MG63 (cell line): Measurements from ENCODE around the gene POLE2. TPM values are rescaled to one million over a fixed set of nuclear protein-coding genes. Genes with fewer than 3 reads are reported as not detected.
A peak's percentile ranks its signal among the peaks of the same experiment; 100 is the strongest.
"Not testable (repeated sequence)": the region's sequence is repeated elsewhere in the genome, so short reads cannot be mapped to it uniquely, and the experiment has no call there.

Experiments
- DNase-seq: peaks from one replicate; pipeline ENCODE4 v3.0.0-alpha.2; 2020
- H3K27me3 ChIP-seq: fragments of 250-450 bp; sonication (Bioruptor Pico); 2 replicates; pipeline ENCODE4 v1.5.1; 2020; ENCODE audit warnings: mild to moderate bottlenecking, moderate library complexity
- H3K36me3 ChIP-seq: fragments of 250-450 bp; sonication (Bioruptor Pico); 2 replicates; pipeline ENCODE4 v1.5.1; 2020; ENCODE audit warnings: mild to moderate bottlenecking, moderate library complexity
- H3K4me3 ChIP-seq: fragments of 250-450 bp; sonication (Bioruptor Pico); 2 replicates; pipeline ENCODE4 v1.5.1; 2020; ENCODE audit warnings: mild to moderate bottlenecking, moderate library complexity
- H3K9me3 ChIP-seq: fragments of 250-450 bp; sonication (Bioruptor Pico); 2 replicates; pipeline ENCODE4 v1.5.1; 2020; ENCODE audit warnings: mild to moderate bottlenecking, moderate library complexity
- total RNA-seq: library from RNA; depleted of rRNA; stranded (reverse); fragments of >200 nt; shearing (Covaris generic); gene quantifications from 2 replicates; pipeline ENCODE4 v1.2.3, GENCODE V29; 2014; ENCODE audit warnings: low replicate concordance; rRNA removed

POLE2 gene, protein sequence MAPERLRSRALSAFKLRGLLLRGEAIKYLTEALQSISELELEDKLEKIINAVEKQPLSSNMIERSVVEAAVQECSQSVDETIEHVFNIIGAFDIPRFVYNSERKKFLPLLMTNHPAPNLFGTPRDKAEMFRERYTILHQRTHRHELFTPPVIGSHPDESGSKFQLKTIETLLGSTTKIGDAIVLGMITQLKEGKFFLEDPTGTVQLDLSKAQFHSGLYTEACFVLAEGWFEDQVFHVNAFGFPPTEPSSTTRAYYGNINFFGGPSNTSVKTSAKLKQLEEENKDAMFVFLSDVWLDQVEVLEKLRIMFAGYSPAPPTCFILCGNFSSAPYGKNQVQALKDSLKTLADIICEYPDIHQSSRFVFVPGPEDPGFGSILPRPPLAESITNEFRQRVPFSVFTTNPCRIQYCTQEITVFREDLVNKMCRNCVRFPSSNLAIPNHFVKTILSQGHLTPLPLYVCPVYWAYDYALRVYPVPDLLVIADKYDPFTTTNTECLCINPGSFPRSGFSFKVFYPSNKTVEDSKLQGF
- total RNA-seq: 14.3 and 75.1 TPM in 2 replicates

DNA sequence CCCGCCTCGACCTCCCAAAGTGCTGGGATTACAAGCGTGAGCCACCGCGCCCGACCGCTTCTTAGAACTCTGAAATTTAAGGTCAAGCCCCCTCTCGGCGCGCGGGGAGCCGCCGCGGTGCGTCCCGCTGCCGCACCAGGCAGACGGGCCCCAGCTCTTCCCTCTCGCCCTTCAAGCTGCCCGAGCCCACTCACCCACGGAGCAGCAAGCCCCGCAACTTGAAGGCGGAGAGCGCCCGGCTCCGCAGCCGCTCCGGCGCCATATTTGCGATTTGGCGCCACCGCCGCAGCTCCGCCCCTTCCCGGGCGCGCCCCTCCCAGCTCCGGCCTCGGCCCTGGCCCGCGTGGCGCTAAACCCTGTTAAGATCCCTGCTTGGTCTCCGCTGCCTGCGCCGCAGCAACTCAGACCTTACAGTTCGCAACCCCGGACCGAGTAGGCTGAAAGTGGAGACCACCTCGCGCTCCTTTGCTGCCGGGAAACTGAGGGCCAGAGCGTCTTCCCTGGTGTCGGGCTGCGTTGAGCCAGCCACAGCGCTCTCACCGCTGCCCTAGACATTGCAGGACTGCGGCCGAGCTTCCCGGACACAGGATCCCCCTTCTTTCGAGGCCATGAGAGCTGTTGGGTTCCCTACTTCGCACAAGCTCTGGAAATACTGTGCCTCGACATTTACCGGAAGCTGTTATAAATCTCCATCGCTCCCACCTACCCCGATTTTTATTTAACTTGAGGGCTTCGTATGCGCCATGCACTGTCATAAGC lies at the start of gene POLE2:
TSS of gene POLE2 (minus strand) at position 273 of the 759 bp plus-strand sequence. CDS start at position 262, 11 bp downstream.
- DNase-seq: peak; percentile 67
- H3K9me3 ChIP-seq: no peaks in the 10 kb centered on the region

DNA sequence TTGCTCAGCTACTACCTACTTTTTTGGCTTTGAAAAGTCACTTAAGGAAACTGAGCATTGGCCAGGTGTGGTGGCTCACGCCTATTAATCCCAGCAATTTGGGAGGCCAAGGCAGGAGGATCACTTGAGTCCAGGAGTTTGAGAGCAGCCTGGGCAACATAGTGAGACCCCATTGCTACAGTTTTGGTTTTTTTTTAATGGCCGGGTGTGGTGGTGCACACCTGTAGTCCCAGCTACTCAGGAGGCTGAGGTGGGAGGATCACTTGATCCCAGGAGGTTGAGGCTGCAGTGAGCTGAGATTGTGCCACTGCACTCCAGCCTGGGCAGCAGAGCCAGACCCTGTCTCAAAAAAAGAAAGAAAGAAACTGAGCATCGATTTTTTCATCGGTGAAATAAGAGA lies 47.7 kb upstream of the POLE2 start:
- H3K36me3 ChIP-seq, H3K9me3 ChIP-seq, H3K4me3 ChIP-seq, H3K27me3 ChIP-seq, DNase-seq: not testable (repeated sequence)

More for the DNA sequence above, at the start of gene POLE2:
- peak within 1 kb of the TSS; percentile 76 for H3K4me3 ChIP-seq
- H3K27me3 ChIP-seq: no peaks in the 10 kb centered on the region
- H3K36me3 ChIP-seq: no peaks in the 10 kb centered on the region

DNA sequence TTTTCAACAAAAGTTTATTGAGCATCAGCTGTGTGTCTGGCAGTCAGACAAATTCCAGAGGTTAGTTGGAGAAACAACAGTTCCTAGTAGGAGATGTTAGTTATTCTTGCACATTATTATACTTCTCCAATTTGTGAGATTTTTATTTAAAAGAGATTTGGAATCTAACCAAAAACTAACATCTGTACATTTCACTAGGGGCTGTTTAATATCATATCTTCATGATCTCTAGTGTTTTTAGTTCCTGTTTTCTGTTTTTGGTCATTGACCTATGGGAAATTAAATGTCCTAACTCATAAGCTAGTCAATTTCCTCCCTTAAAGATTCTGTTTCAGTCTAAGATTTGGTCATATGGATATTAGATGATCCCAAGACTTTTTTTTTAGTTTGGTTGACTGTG lies 45.8 kb upstream of the POLE2 start:
- H3K9me3 ChIP-seq: no peaks in the 10 kb centered on the region
- DNase-seq: no peak
- H3K36me3 ChIP-seq: no peaks in the 10 kb centered on the region
- no peak overlapping the region for H3K4me3 ChIP-seq
- no peaks in the 10 kb centered on the region for H3K27me3 ChIP-seq

DNA sequence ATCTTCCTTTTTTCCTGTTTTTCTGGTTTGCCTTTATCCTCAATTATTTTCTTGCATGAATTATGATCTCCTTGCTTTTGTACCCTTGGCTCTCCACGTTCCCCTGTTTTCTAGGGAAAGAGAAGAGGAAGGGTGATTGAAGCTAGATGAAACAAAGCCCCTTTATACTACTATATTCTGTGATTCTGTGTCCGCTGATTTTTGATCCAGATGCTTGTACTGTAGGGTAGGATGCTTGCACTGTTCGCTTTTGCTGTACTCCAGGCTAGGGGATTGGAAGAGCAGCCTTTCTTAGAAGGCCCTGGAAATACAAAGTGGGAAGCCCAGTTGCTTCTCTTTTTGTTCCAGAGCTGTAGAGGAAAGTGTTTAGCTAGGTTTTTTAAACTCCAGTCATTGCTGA lies 44.9 kb upstream of the POLE2 start:
- Histone ChIP-seq H3K27me3 (no peaks in the 10 kb centered on the region), H3K4me3 (no peak overlapping the region), H3K36me3 (no peaks in the 10 kb centered on the region), H3K9me3 (no peaks in the 10 kb centered on the region)
- no peak for DNase-seq

DNA sequence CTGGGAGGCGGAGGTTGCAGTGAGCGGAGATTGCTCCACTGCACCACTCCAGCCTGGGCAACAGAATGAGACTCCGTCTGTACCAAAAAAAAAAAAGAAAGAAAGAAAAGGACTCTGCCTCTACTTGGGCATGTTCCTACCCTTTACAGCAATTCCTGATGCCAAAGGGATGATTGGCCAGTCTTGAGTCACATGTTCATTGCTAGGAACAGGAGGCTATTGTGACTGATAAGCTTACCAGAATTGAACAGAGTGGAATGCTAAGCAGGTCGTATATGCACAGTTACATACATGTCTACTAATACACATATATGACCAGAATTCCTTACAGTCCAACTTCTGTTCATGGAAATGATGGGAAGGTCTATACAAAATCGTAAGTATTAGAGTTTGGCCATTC lies 39.2 kb upstream of the POLE2 start:
- no peaks in the 10 kb centered on the region for H3K9me3 ChIP-seq
- H3K27me3 ChIP-seq: no peaks in the 10 kb centered on the region
- H3K36me3 ChIP-seq: no peaks in the 10 kb centered on the region
- no peak for DNase-seq
- H3K4me3 ChIP-seq: no peak overlapping the region

DNA sequence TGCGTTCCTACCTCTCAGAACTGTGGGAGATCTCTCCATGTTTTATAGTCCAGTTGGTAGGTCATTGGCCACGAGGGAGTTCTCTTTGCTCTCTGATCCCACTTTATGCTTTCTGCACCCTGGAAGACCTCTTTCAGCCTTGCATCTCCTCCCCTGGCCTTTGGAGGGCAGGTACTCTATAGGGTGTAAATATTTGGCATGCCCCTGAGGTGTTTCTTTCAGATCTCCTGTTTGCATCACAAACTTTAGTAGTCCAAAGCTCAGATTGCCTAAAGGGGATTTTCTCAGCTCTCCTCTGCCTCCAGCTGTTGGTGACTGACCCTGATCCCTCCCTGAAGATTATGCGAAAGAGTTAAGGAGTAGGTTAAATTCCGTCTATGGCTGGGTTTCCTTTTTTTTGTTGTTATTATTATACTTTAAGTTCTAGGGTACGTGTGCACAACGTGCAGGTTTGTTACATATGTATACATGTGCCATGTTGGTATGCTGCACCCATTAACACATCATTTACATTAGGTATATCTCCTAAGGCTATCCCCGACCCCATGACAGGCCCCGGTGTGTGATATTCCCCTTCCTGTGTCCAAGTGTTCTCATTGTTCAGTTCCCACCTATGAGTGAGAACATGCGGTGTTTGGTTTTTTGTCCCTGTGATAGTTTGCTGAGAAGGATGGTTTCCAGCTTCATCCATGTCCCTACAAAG lies 33.9 kb upstream of the POLE2 start:
- not testable (repeated sequence) for H3K36me3 ChIP-seq, DNase-seq, H3K9me3 ChIP-seq, H3K4me3 ChIP-seq, H3K27me3 ChIP-seq

DNA sequence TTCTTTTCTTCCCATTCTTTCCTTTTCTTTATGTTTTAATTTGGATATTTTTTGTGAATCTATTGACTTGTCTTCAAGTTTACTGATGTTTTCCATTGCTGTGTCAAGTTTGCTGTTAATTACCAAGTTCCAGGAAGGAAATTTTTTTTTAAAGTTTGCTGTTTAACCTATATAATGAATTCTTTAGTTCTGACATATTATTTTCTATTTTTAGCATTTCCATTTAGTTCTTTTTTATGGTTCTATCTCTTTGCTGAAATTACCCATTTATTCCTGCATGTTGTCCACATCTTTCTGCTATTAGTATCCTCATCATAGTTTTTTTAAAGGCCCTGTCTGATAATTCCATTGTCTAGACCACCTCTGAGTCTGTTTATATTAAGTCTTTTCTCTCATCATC lies 32.7 kb upstream of the POLE2 start:
- no peaks in the 10 kb centered on the region for H3K9me3 ChIP-seq
- H3K36me3 ChIP-seq: no peaks in the 10 kb centered on the region
- no peak overlapping the region for H3K4me3 ChIP-seq
- H3K27me3 ChIP-seq: no peaks in the 10 kb centered on the region
- DNase-seq: no peak

DNA sequence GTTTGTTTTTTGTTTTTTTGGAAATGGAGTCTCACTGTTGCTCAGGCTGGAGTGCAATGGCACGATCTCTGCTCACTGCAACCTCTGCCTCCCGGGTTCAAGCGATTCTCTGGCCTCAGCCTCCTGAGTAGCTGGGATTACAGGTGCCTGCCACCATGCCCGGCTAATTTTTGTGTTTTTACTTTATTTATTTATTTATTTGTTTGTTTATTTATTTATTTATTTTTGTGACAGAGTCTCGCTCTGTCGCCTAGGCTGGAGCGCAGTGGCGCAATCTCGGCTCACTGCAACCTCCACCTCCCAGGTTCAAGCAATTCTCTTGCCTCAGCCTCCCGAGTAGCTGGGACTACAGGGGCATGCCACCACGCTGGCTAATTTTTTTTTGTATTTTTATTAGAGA lies 23.0 kb upstream of the POLE2 start:
- not testable (repeated sequence) for DNase-seq, H3K9me3 ChIP-seq, H3K27me3 ChIP-seq, H3K36me3 ChIP-seq, H3K4me3 ChIP-seq

DNA sequence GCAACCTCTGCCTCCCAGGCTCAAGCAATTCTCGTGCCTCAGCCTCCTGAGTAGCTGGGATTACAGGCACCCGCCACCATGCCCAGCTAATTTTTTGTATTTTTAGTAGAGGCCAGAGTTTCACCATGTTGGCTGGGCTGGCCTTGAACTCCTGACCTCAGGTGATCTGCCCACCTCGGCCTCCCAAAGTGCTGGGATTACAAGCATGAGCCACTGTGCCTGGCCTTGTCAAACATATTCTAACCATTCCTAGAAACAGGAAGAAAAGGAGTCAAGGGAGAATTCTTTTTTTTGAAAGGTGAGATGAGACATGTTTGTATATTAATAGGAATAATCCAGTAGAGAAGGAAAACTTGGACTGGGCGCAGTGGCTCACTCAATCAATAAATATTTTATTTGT lies 16.5 kb upstream of the POLE2 start:
- H3K27me3 ChIP-seq, H3K9me3 ChIP-seq, H3K4me3 ChIP-seq, H3K36me3 ChIP-seq, DNase-seq: not testable (repeated sequence)

DNA sequence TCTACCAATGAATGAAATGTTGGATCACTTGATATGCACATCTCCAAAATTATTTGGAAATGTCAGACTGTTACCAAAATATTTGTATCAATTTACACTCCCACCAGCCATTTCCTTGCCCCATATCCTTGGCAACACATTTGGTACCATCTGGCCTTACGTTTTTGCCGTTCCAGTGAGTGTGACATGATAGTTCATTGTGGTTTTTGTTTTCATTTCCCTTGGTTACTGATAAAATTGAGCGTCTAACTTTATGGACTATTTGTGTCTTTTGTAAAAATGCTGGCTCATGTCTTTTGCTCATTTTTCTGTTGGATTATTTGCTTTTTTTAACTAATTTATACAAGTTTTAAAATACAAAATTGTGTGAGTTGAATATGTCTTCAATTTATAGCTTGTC lies 16.0 kb upstream of the POLE2 start:
- H3K36me3 ChIP-seq: no peaks in the 10 kb centered on the region
- no peaks in the 10 kb centered on the region for H3K27me3 ChIP-seq
- H3K4me3 ChIP-seq: no peak overlapping the region
- H3K9me3 ChIP-seq: no peaks in the 10 kb centered on the region
- no peak for DNase-seq

DNA sequence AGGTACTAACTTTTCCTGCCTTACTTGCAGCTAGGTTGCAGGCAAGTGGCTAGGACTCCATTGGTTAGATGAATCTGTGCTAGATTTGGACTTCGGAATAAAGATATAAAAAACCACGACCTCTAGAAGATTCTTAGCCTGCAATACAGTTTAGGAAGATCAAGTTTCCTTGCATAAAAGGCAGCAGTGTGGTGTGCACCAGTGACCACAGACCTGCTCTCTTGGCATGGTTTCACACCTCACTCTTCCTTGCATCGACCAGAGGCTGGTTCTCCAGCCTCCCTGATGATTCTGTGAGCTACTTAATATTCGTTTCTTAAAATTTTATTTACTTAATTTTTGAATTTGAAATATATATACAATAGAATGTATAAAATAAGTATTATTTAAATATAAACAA lies 14.7 kb upstream of the POLE2 start:
- no peak for DNase-seq
- H3K9me3 ChIP-seq: no peaks in the 10 kb centered on the region
- H3K27me3 ChIP-seq: no peaks in the 10 kb centered on the region
- no peak overlapping the region for H3K4me3 ChIP-seq
- H3K36me3 ChIP-seq: no peaks in the 10 kb centered on the region

DNA sequence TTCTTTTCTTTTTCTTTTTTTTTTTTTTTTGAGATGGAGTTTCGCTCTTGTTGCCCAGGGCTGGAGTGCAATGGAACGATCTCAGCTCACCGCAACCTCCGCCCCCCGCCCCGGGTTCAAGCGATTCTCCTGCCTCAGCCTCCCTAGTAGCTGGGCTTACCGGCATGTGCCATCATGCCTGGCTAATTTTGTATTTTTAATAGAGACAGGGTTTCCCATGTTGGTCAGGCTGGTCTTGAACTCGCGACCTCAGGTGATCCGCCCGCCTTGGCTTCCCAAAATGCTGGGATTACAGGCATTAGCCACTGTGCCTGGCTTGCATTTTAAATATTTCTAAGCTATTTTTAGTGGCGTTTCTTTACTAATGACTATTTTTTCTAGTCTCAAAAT lies 5.7 kb upstream of the POLE2 start:
- not testable (repeated sequence) for DNase-seq, H3K36me3 ChIP-seq, H3K9me3 ChIP-seq, H3K27me3 ChIP-seq
- peak overlapping the region; percentile 60 for H3K4me3 ChIP-seq

DNA sequence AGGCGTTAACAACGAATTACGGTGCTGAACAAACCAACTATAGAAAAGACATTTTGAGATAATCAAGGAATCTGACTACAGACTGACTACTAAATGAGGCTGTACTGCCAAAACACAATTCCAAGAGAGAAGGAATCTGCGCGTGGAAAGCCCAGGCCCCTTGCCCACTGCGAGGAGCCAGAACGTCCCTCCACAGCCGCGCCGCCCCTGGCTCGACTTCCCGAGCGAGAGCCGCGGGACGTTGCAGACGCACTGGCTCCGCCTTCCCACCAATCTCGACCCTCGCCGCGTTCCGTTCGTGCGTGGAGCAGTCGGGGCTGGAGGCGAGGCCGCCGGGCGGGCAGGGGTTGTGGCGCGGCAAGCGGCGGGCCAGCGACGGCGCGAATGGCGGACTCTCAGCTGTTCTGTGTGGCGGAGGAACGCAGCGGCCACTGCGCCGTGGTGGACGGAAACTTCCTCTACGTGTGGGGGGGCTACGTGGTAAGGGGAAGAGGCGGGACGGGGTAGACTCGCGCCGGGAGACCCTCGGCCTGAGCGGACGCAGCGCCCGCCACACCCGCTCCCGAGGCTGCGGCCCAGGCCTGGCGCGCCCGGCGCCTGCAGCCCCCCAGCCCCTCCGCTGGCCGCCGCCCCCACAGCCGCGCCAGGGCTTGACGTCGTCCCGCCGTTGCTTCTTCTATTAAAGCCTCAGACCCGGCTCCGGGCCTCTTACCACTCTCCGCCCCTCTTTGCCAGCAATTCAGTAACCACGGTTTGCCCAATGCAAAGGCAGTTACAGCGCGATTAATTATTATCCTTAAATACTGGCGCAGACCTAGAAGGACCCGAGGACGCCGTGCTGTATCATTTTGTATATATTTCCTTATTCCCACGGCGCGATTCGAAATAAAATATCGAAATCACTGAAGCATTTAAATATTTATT lies 5.1 kb upstream of the POLE2 start, which contains the start of gene KLHDC1:
TSS of gene KLHDC1 (plus strand) at position 310 of the 924 bp plus-strand sequence. CDS start at position 385, 75 bp downstream.
- H3K27me3 ChIP-seq: no peaks in the 10 kb centered on the region
- DNase-seq: peak; percentile 70
- H3K9me3 ChIP-seq: no peaks in the 10 kb centered on the region
- no peaks in the 10 kb centered on the region for H3K36me3 ChIP-seq
- peak within 1 kb of the TSS; percentile 60 for H3K4me3 ChIP-seq

DNA sequence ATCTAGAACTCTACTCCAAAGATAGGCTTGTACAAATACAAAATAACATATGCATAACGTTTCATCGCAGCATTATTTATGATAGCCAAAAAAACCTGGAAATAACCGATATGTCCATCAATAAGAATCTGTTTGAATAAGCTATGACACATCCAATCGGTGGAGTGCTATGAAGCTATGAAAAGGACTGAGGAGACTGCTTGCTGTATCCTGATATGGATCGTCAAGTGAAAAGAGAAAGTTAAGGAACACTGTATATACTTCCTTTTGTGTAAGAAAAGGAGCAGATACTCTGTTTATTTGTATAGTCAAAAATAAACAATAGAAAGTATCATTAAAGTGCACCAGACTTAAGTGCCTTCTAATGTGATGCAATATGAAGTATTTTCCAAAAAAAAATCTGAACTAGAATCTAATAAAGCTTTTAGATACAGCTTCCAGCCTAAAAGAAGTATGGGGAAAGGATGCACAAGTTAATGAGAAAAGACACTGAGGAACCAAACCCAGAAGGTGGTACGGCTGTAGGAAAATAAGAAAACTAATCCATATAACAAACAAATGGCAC lies 4.3 kb upstream of the POLE2 start:
- DNase-seq: no peak
- Histone ChIP-seq H3K36me3 (no peaks in the 10 kb centered on the region), H3K27me3 (no peaks in the 10 kb centered on the region), H3K9me3 (no peaks in the 10 kb centered on the region), H3K4me3 (peak overlapping the region; percentile 60)

DNA sequence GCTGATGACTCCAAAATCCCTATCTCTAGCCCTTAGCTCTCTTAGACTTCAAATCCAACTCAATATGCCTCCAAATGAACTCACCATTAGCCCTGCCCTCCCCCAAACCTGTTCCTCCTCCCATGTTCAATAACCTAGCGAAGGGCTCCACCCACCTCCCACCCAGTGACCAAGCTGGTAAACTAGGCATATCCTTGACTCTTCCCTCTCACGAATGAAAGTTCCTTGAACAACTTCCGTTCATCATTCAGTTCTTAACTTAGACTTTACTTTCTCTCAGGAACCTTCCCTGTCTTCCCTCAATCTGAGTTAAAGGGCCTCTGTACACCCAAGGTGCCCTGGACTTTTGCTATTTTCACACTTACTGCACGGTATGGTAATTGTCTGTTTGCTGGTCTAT lies 3.0 kb upstream of the POLE2 start:
- no peaks in the 10 kb centered on the region for H3K36me3 ChIP-seq
- H3K27me3 ChIP-seq: no peaks in the 10 kb centered on the region
- H3K4me3 ChIP-seq: no peak overlapping the region
- H3K9me3 ChIP-seq: no peaks in the 10 kb centered on the region
- no peak for DNase-seq

DNA sequence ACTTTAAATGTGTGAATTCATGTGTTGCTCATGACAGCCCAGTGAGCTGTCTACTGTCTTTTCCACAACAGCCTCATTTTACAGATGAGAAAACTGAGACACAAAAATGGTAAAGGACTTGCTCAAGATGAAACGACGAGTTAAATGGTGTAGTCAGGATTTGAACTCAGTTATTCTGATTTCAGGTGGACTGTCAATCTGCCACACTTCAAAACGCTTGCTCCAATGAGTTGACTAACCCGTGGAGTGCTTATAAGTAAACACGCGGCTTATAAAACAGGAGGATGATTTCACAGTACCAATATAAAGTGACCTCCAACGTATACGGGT lies 652 bp upstream of the POLE2 start:
- H3K4me3 ChIP-seq: no peak overlapping the region

More for the DNA sequence above, 652 bp upstream of the POLE2 start:
- Histone ChIP-seq H3K36me3 (no peaks in the 10 kb centered on the region), H3K9me3 (no peaks in the 10 kb centered on the region), H3K27me3 (no peaks in the 10 kb centered on the region)
- DNase-seq: no peak
